Right lobe of liver (tissue), 6 donors: ENCODE results near the gene BCL2. TPM values are rescaled to one million over a fixed set of nuclear protein-coding genes. Genes with fewer than 3 reads are reported as not detected.
A peak's percentile ranks its signal among the peaks of the same experiment; 100 is the strongest.

Source experiments
- ATAC-seq, 4 donors: fragments of 200-7000 bp; cut with Tn5 transposase; one replicate each; pipeline ENCODE4 v1.9.1; 2020; ENCODE audit warnings: mild to moderate bottlenecking in 4 of 4, moderate library complexity in 4 of 4
- DNase-seq, 3 donors: peaks; one replicate each; pipeline ENCODE4 v3.0.0-alpha.2; 2020
- H3K27ac ChIP-seq, 3 donors: fragments of 200-600 bp; one replicate each; pipeline ENCODE4 v1.8.0; 2022
- H3K27me3 ChIP-seq, 2 donors: fragments of 200-600 bp; one replicate each; pipeline ENCODE4 v1.8.0; 2022
- H3K36me3 ChIP-seq, 4 donors: fragments of 200-600 bp; sonication (generic) in 1 of 4; one replicate each; pipeline versions ENCODE4 v1.5.1 to v1.8.0; 2017 to 2022; ENCODE audit warnings: control low read depth in 1 of 4
- H3K4me1 ChIP-seq, 4 donors: fragments of 200-600 bp; sonication (generic) in 1 of 4; one replicate each; pipeline versions ENCODE4 v1.5.1 to v1.8.0; 2017 to 2022; ENCODE audit warnings: control low read depth in 1 of 4
- H3K4me3 ChIP-seq, 3 donors: fragments of 200-600 bp; one replicate each; pipeline ENCODE4 v1.8.0; 2022
- H3K9me3 ChIP-seq, 4 donors: fragments of 200-600 bp; sonication (generic) in 1 of 4; one replicate each; pipeline versions ENCODE4 v1.5.1 to v1.8.0; 2017 to 2022; ENCODE audit warnings: control low read depth in 1 of 4
- POLR2A ChIP-seq: fragments of 450-650 bp; IDR thresholded peaks from one replicate; pipeline ENCODE4 v1.6.1; 2017; ENCODE audit warnings: antibody characterized with exemption, mild to moderate bottlenecking
- WGBS: methylation state at CpG from one replicate; pipeline ENCODE4 v1.1.6; 2018; ENCODE audit warnings: low coverage, low lambda C conversion rate; ENCODE audit not compliant: insufficient coverage; ENCODE audit errors: missing lambda C conversion rate; 5-methylcytosine and 5-hydroxymethylcytosine counted together
- intact Hi-C, 2 donors: fragments of 100-400 bp; cut with DNase I; formaldehyde crosslinking; loops; one replicate each; pipeline versions ENCODE4 v1.11.2 to v1.14.1; 2022
- total RNA-seq, 6 experiments: library from RNA; depleted of rRNA in 2 of 6; stranded (reverse); fragments of >200 nt in 2 of 6; fragmentation: NEBNext Ultra II Directional in 3 of 6; extraction: Animal tissue kit (Norgen Biotek cat#: 25700) in 3 of 6; gene quantifications; one replicate each; pipeline versions ENCODE4 v1.1.0 to v1.2.4, GENCODE V29; 2016 to 2023
- TF ChIP-seq, protein P1 (sequence below), 4 donors: fragments of 200-600 bp in 3 of 4; fragments of 450-650 bp in 1 of 4; IDR thresholded peaks; one replicate each; pipeline versions ENCODE4 v1.5.1 to v1.8.0; 2016 to 2022; ENCODE audit warnings: antibody characterized with exemption in 4 of 4, mild to moderate bottlenecking in 2 of 4
- donor health status: DM: no; HTN: yes; CAD: no.
- donor health status: DM: no; HTN: no; CAD: no.
- donor health status: DM: no; HTN: no; CAD: no.
- donor health status: DM: no; HTN: yes; CAD: no.
- donor health status: DM: no; HTN: yes; CAD: no.

BCL2 gene
- total RNA-seq, 6 experiments from 2014 or later: 0.73 to 4.7 (median 2.7) TPM

- DNase-seq (no peak), ATAC-seq (no peak)
- TF ChIP-seq POLR2A: no peak
- TF ChIP-seq, protein P1, sequence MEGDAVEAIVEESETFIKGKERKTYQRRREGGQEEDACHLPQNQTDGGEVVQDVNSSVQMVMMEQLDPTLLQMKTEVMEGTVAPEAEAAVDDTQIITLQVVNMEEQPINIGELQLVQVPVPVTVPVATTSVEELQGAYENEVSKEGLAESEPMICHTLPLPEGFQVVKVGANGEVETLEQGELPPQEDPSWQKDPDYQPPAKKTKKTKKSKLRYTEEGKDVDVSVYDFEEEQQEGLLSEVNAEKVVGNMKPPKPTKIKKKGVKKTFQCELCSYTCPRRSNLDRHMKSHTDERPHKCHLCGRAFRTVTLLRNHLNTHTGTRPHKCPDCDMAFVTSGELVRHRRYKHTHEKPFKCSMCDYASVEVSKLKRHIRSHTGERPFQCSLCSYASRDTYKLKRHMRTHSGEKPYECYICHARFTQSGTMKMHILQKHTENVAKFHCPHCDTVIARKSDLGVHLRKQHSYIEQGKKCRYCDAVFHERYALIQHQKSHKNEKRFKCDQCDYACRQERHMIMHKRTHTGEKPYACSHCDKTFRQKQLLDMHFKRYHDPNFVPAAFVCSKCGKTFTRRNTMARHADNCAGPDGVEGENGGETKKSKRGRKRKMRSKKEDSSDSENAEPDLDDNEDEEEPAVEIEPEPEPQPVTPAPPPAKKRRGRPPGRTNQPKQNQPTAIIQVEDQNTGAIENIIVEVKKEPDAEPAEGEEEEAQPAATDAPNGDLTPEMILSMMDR (IDR thresholded peaks at IDR 0.05): no peak
- no peak overlapping the region for H3K4me3 ChIP-seq
- H3K4me1 ChIP-seq: no peaks in the 10 kb centered on the region
- no peaks in the 10 kb centered on the region for H3K9me3 ChIP-seq
- intact Hi-C loops: no loop called here
- H3K27me3 ChIP-seq: no peaks in the 10 kb centered on the region
- 50% methylated on average over 1 of the region's 1 CpG for WGBS
- no peaks in the 10 kb centered on the region for H3K36me3 ChIP-seq
- no peak overlapping the region for H3K27ac ChIP-seq
Measured at GRCh38 chr18:63164396-63164795, 155.2 kb downstream of the BCL2 start.

GRCh38 chr18:63162271-63163014, 157.1 kb downstream of the BCL2 start:
- ATAC-seq: peak in 2 of 4 donors; percentile 26 to 53
- TF ChIP-seq, protein P1 (IDR thresholded peaks at IDR 0.05): no peak
- TF ChIP-seq POLR2A: no peak
- DNase-seq: no peak
- Histone ChIP-seq H3K27me3 (no peaks in the 10 kb centered on the region), H3K9me3 (no peaks in the 10 kb centered on the region), H3K36me3 (no peaks in the 10 kb centered on the region), H3K27ac (no peak overlapping the region), H3K4me1 (no peaks in the 10 kb centered on the region), H3K4me3 (no peak overlapping the region)
- WGBS: 54% methylated on average over 7 of the region's 7 CpGs
- intact Hi-C loops: no loop called here

- 26% methylated on average over 7 of the region's 7 CpGs for WGBS
- Histone ChIP-seq H3K27ac (peak overlapping the region in 2 of 3 donors; percentile 40 to 49), H3K4me3 (no peak overlapping the region), H3K9me3 (no peaks in the 10 kb centered on the region), H3K27me3 (no peaks in the 10 kb centered on the region), H3K36me3 (no peaks in the 10 kb centered on the region), H3K4me1 (no peaks in the 10 kb centered on the region)
- DNase-seq (peak in 1 of 3 donors; percentile 48), ATAC-seq (peak; percentile 70 to 94 (median 80))
- TF ChIP-seq, protein P1 (IDR thresholded peaks at IDR 0.05): no peak
- peak; percentile 32 for TF ChIP-seq POLR2A
- intact Hi-C loops: no loop called here
Measured at GRCh38 chr18:63161761-63162195, 157.8 kb downstream of the BCL2 start.

DNA sequence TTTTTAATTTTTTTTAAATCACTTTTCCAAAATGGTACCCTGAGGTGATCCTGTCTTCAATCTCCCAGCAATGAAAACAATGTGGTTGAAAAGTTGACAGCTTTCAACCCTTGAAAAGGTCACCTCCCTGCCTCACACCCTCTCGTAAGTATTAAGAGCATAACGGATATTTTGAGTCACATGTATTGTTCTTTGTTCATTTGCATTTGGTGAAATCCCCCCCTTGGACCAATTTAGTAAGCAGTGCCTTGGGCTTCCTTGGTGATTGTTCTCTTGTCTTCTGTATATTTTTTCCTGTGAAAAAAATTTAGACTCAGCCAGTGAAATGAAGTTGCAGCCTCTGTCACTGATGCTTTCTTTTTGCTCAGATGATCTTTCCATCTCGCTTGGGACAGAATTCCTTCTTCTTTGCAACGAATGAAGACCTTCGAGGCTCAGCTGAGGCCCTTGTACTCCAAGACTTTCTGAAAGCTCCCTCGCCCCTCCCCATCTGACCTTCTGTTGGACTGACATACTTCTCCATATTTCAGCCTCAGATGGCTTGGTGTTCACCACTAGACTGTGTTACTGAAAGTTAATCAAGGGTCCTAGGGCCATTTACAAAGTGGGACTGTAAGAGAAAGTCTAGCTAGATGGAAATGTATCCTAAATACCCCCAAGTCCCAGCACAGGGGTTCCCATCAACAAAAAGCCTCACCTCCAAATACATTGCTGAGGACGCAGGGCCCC, 158.4 kb downstream of the BCL2 start:
- intact Hi-C loops: no loop called here
- Histone ChIP-seq H3K4me3 (no peak overlapping the region), H3K27me3 (no peaks in the 10 kb centered on the region), H3K36me3 (no peaks in the 10 kb centered on the region), H3K9me3 (no peaks in the 10 kb centered on the region), H3K4me1 (no peaks in the 10 kb centered on the region), H3K27ac (peak overlapping the region in 2 of 3 donors; percentile 40 to 49)
- peak in 1 of 4 donors; percentile 11 for ATAC-seq
- WGBS: 62% methylated on average over 5 of the region's 7 CpGs
- DNase-seq: no peak
- TF ChIP-seq POLR2A: no peak
- TF ChIP-seq, protein P1 (IDR thresholded peaks at IDR 0.05): no peak
